Kidney (tissue), 14 donors: Measurements from ENCODE around the gene ARAP2. TPM values are rescaled to one million over a fixed set of nuclear protein-coding genes. Genes with fewer than 3 reads are reported as not detected.

Experiments used
- DNase-seq, 5 donors: peaks; one replicate each; pipeline ENCODE4 v3.0.0-alpha.2; 2013 to 2020
- FAIRE-seq: peaks from 2 replicates; lab custom pipeline; 2012; peaks lifted over from hg19 to GRCh38; lab: Jason Lieb, UNC
- H3K27ac ChIP-seq, 2 donors: one replicate each; pipeline ENCODE4 v1.7.0; 2013; ENCODE audit warnings: low read depth in 2 of 2, low read length in 2 of 2, inconsistent platforms in 1 of 2
- H3K27me3 ChIP-seq: one replicate; pipeline ENCODE4 v1.7.1; 2013; ENCODE audit warnings: low read length, inconsistent platforms; ENCODE audit not compliant: control insufficient read depth, insufficient read depth
- H3K36me3 ChIP-seq, 3 donors: one replicate each; pipeline versions ENCODE4 v1.7.0 to v1.7.1; 2013; ENCODE audit warnings: low read length in 3 of 3, control low read depth in 1 of 3, inconsistent platforms in 1 of 3; ENCODE audit not compliant: insufficient read depth in 3 of 3, control insufficient read depth in 2 of 3
- H3K4me1 ChIP-seq, 3 donors: one replicate each; pipeline versions ENCODE4 v1.7.0 to v1.7.1; 2013; ENCODE audit warnings: low read length in 3 of 3, inconsistent platforms in 1 of 3, low read depth in 1 of 3; ENCODE audit not compliant: control insufficient read depth in 2 of 3, insufficient read depth in 2 of 3
- H3K4me3 ChIP-seq, 3 donors: one replicate each; pipeline versions ENCODE4 v1.7.0 to v1.8.1; 2013; ENCODE audit warnings: low read length in 3 of 3, control low read depth in 1 of 3, inconsistent platforms in 1 of 3
- H3K9ac ChIP-seq, 3 donors: one replicate each; pipeline versions ENCODE4 v1.7.0 to v1.7.1; 2013; ENCODE audit warnings: low read length in 3 of 3, control low read depth in 1 of 3, inconsistent platforms in 1 of 3
- H3K9me3 ChIP-seq, 3 donors: one replicate each; pipeline versions ENCODE4 v1.7.0 to v1.7.1; 2013; ENCODE audit warnings: low read length in 3 of 3, control low read depth in 1 of 3, inconsistent platforms in 1 of 3; ENCODE audit not compliant: control insufficient read depth in 2 of 3, insufficient read depth in 1 of 3
- intact Hi-C: fragments of 100-400 bp; cut with DNase I; formaldehyde crosslinking; loops from one replicate; pipeline ENCODE4 v1.11.1; 2022
- polyA plus RNA-seq: library from polyadenylated mRNA; stranded (reverse); fragments of 350-450 nt; fragmentation: Illumina TruSeq; extraction: RNeasy Lipid Tissue Mini Kit (QIAGEN cat#74804); gene quantifications from one replicate; pipeline ENCODE4 v1.2.3, GENCODE V29; 2014; ENCODE audit warnings: low read depth, low replicate concordance; ENCODE audit not compliant: insufficient read depth
- total RNA-seq: library from RNA; stranded (reverse); fragmentation: NEBNext Ultra II Directional; extraction: Animal tissue kit (Norgen Biotek cat#: 25700); gene quantifications from one replicate; pipeline ENCODE4 v1.2.1, GENCODE V29; 2021
- TF ChIP-seq, protein P1 (sequence below): IDR thresholded peaks from 3 replicates; pipeline ENCODE4 v1.5.1; 2012; ENCODE audit warnings: mild to moderate bottlenecking, moderate library complexity, borderline replicate concordance; ENCODE audit not compliant: insufficient read depth; ENCODE audit errors: extremely low read depth
- donor health status: control.
- donor health status: control.
- donor health status: control.
- donor health status: control.
- donor health status: control.
- donor health status: DM: yes; HTN: yes; CAD: no.
- donor health status: Normal renal cell carcinoma (clear cell type).

Gene ARAP2
- total and polyA plus RNA-seq, 2 donors from 2014 or later = 3.1 to 33.5 TPM

DNA sequence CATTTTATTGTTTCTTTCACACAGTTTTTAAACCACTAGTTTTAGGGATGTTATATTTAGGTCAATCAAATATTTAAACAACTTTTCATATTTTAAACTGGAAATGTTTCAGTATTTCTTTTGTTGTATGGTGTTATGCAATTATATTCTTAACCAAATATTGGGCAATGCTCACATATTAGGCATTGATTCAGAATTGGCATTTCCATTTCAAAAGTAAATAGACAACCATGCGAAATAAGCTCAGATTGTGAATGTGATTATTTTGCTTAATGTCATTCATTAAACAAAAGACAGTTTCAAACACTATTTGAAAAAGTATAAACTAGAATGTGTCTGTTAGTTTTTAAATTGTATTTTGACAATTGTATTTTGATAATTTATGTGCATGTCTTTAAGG lies 36.9 kb downstream of the ARAP2 start:
- Histone ChIP-seq H3K9ac (no peak overlapping the region), H3K4me3 (no peak overlapping the region), H3K9me3 (no peaks in the 10 kb centered on the region), H3K4me1 (no peaks in the 10 kb centered on the region), H3K27me3 (no peaks in the 10 kb centered on the region), H3K36me3 (no peaks in the 10 kb centered on the region), H3K27ac (no peak overlapping the region)
- TF ChIP-seq, protein P1, sequence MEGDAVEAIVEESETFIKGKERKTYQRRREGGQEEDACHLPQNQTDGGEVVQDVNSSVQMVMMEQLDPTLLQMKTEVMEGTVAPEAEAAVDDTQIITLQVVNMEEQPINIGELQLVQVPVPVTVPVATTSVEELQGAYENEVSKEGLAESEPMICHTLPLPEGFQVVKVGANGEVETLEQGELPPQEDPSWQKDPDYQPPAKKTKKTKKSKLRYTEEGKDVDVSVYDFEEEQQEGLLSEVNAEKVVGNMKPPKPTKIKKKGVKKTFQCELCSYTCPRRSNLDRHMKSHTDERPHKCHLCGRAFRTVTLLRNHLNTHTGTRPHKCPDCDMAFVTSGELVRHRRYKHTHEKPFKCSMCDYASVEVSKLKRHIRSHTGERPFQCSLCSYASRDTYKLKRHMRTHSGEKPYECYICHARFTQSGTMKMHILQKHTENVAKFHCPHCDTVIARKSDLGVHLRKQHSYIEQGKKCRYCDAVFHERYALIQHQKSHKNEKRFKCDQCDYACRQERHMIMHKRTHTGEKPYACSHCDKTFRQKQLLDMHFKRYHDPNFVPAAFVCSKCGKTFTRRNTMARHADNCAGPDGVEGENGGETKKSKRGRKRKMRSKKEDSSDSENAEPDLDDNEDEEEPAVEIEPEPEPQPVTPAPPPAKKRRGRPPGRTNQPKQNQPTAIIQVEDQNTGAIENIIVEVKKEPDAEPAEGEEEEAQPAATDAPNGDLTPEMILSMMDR = no peak
- intact Hi-C loops = no loop called here
- DNase-seq (no peak), FAIRE-seq (no peak)

DNA sequence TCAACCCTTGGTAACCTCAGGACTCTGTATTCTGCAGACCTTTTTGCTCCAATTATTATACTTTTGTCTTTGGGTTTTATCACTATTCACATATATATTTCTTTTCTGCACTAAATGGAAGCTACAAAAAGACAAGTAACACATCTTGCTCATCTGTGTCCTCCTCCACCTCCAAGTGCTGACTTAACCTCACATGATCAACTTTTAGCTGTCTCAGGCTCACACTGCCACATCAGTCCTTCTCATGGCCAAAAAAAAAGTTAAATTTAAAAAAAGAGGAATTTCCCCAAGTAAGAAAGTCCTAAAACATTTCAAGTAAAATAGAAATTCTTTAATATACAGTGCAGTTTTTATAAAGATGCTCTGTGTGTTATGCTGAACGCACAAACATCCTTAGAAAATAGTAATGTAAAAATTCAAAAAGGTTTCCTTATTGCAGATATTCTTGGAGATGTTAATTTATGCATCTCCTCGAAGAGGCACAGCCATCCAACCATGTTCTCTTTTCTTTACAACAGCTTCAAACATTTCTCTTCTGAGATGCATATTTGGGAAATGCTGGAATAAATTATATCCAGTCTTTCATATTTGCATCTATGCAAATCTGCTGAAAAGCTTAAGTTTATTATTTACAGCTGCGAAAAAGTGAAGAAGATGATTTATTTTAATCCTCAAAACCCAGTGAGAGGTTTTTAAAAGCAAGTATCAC lies 37.6 kb downstream of the ARAP2 start:
- intact Hi-C loops = no loop called here
- no peak overlapping the region for H3K4me3 ChIP-seq
- H3K4me1 ChIP-seq = no peaks in the 10 kb centered on the region
- DNase-seq (no peak), FAIRE-seq (no peak)
- H3K27me3 ChIP-seq = no peaks in the 10 kb centered on the region
- TF ChIP-seq, protein P1 = no peak
- H3K9ac ChIP-seq = no peak overlapping the region
- no peaks in the 10 kb centered on the region for H3K9me3 ChIP-seq
- no peaks in the 10 kb centered on the region for H3K36me3 ChIP-seq
- no peak overlapping the region for H3K27ac ChIP-seq

DNA sequence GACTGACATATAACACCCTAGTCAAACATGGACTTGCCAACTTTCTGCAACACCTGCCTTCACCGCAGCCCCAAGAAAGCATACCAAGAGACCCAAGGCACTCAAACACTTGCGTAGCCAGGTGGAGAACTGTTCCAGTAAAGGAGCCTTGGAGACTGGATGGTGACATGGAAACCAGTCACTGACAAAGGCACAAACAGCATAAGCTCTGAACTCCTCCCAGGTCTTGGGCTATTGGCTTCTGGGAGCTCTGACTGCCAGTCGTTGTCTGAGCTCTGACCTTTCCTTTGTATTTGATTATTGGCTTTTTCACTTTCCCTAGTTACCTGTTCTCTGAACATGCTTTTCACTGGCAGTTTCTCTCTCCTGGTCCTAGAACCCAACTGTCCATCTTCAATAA lies 38.3 kb downstream of the ARAP2 start:
- intact Hi-C loops = no loop called here
- Histone ChIP-seq H3K9ac (no peak overlapping the region), H3K27ac (no peak overlapping the region), H3K27me3 (no peaks in the 10 kb centered on the region), H3K9me3 (no peaks in the 10 kb centered on the region), H3K4me3 (no peak overlapping the region), H3K4me1 (no peaks in the 10 kb centered on the region), H3K36me3 (no peaks in the 10 kb centered on the region)
- FAIRE-seq (no peak), DNase-seq (no peak)
- TF ChIP-seq, protein P1 = no peak
